Activated T-cell treated with anti-CD3 and anti-CD28 coated beads, Interleukin-2, amount 50 U/mL, for 48 hours (primary cell): ENCODE measurements around the gene NR2C2.
"Not testable (repeated sequence)": the region's sequence is repeated elsewhere in the genome, so short reads cannot be mapped to it uniquely, and the experiment has no call there.

Experiments
- DNase-seq, 2 experiments: peaks; one replicate each; pipeline ENCODE4 v3.0.0-alpha.2; 2020

The NR2C2 gene

GRCh38 chr3:14962762-14963161, 15.4 kb downstream of the NR2C2 start:
- DNase-seq = no peak

GRCh38 chr3:14967285-14967684, 19.9 kb downstream of the NR2C2 start:
- no peak for DNase-seq

GRCh38 chr3:14969671-14970070, 22.3 kb downstream of the NR2C2 start:
- no peak for DNase-seq

- DNase-seq = no peak
Measured at GRCh38 chr3:14976317-14976716, 28.9 kb downstream of the NR2C2 start.

- DNase-seq = no peak
Measured at GRCh38 chr3:14980689-14981088, 33.3 kb downstream of the NR2C2 start.

- DNase-seq = no peak
Measured at GRCh38 chr3:14984581-14985113, 37.3 kb downstream of the NR2C2 start.

GRCh38 chr3:14988988-14989394, 41.6 kb downstream of the NR2C2 start:
- peak; percentile 56 to 57 for DNase-seq

- DNase-seq = no peak
Measured at GRCh38 chr3:14989943-14990779, 42.8 kb downstream of the NR2C2 start.

- no peak for DNase-seq
Measured at GRCh38 chr3:14990780-14991148, 43.4 kb downstream of the NR2C2 start.

- no peak for DNase-seq
Measured at GRCh38 chr3:14991151-14991742, 43.9 kb downstream of the NR2C2 start.

GRCh38 chr3:14991818-14992612, 44.6 kb downstream of the NR2C2 start:
- no peak for DNase-seq

GRCh38 chr3:14997941-14998340, 50.6 kb downstream of the NR2C2 start:
- no peak for DNase-seq

- DNase-seq = not testable (repeated sequence)
Measured at GRCh38 chr3:14999182-14999581, 51.8 kb downstream of the NR2C2 start.

GRCh38 chr3:15007681-15008141, 60.3 kb downstream of the NR2C2 start:
- DNase-seq = no peak

- no peak for DNase-seq
Measured at GRCh38 chr3:15009167-15009566, 61.8 kb downstream of the NR2C2 start.

GRCh38 chr3:15010664-15011063, 63.3 kb downstream of the NR2C2 start:
- no peak for DNase-seq

GRCh38 chr3:15011174-15011573, 63.8 kb downstream of the NR2C2 start:
- peak in 1 of 2 experiments; percentile 22 for DNase-seq

- no peak for DNase-seq
Measured at GRCh38 chr3:15014606-15015328, 67.4 kb downstream of the NR2C2 start.

GRCh38 chr3:15015456-15015855, 68.1 kb downstream of the NR2C2 start:
- no peak for DNase-seq

- no peak for DNase-seq
Measured at GRCh38 chr3:15017191-15017590, 69.8 kb downstream of the NR2C2 start.

- no peak for DNase-seq
Measured at GRCh38 chr3:15023249-15023648, 75.9 kb downstream of the NR2C2 start.

GRCh38 chr3:15023719-15024118, 76.3 kb downstream of the NR2C2 start:
- no peak for DNase-seq

GRCh38 chr3:15029625-15030024, 82.2 kb downstream of the NR2C2 start:
- DNase-seq = no peak
